Spinal cord (tissue), 10 donors: ENCODE measurements around the gene ELL. TPM values are rescaled to one million over a fixed set of nuclear protein-coding genes. Genes with fewer than 3 reads are reported as not detected.

Experiments used
- DNase-seq, 6 donors: peaks; one replicate each; pipeline versions ENCODE4 v3.0.0 to v3.0.0-alpha.2; 2013 to 2015; ENCODE audit warnings: low spot score in 6 of 6, low read depth in 4 of 6
- H3K27ac ChIP-seq: one replicate; pipeline ENCODE4 v1.5.1; 2013; ENCODE audit warnings: low read depth, low read length, control low read depth
- H3K27me3 ChIP-seq: one replicate; pipeline ENCODE4 v1.6.1; 2013; ENCODE audit warnings: low read length; ENCODE audit not compliant: control insufficient read depth, insufficient read depth
- H3K36me3 ChIP-seq: one replicate; pipeline ENCODE4 v1.6.1; 2013; ENCODE audit warnings: low read length; ENCODE audit not compliant: control insufficient read depth, insufficient read depth
- H3K4me1 ChIP-seq: one replicate; pipeline ENCODE4 v1.6.1; 2013; ENCODE audit warnings: low read length; ENCODE audit not compliant: control insufficient read depth, insufficient read depth
- H3K4me3 ChIP-seq: one replicate; pipeline ENCODE4 v1.5.1; 2013; ENCODE audit warnings: low read depth, low read length, control low read depth
- H3K9me3 ChIP-seq: one replicate; pipeline ENCODE4 v1.6.1; 2013; ENCODE audit warnings: low read length; ENCODE audit not compliant: control insufficient read depth, insufficient read depth
- WGBS: methylation state at CpG from one replicate; pipeline ENCODE4 v1.1.5; 2013; ENCODE audit warnings: missing lambda C conversion rate; ENCODE audit not compliant: insufficient coverage; 5-methylcytosine and 5-hydroxymethylcytosine counted together
- polyA plus RNA-seq, 2 donors: library from polyadenylated mRNA; unstranded; fragments of 120-200 nt; gene quantifications; one replicate each; pipeline ENCODE4 v1.2.1, GENCODE V29; 2013; ENCODE audit not compliant: insufficient read length in 2 of 2
- total RNA-seq, 2 donors: library from RNA; depleted of rRNA in 1 of 2; stranded (reverse); fragments of 120-200 nt in 1 of 2; fragments of >200 nt in 1 of 2; gene quantifications; one replicate each; pipeline versions ENCODE4 v1.2.3 to v1.2.4, GENCODE V29; 2013 to 2014
- donor health status: healthy.

Gene ELL
- total and polyA plus RNA-seq, 4 donors, result 7.4 to 11.6 (median 8.9) TPM

DNA sequence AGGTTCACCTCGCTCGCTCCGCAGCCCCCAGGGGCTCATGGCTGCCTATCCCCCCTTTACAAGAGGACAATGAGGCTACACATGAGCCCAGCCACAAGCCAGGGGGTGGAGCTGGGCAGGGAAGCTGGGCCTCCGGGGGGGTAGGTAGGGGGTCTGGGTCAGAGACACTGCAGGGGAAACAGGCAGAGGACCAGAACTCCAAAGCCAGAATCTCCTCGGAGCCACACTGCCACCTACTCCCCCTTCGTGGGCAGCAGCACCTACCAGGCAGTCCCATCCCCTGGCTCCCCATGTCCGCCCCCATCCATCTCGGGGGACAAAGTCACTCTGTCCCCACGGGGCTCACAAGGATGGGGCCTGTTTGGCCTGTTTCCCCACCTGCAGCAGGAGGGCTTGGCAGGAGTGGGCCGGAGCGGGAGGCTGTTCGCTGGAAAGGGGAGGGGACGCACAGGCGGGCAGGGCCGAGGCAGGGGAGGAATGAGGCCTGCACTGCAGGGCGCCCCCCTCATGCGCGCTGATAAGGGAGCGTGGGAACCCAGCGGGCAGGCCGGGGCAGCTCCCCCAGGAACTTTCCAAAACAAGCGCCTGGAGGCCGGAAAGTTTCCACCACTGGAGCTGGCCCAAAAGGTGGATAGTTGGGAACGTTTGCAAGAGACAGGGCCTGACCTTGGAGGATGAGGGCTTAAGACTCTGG, 83.4 kb downstream of the ELL start:
- no peaks in the 10 kb centered on the region for H3K9me3 ChIP-seq
- WGBS, result 24% methylated on average over 22 of the region's 24 CpGs
- H3K27me3 ChIP-seq, result no peaks in the 10 kb centered on the region
- H3K36me3 ChIP-seq, result peaks cover 58% of the 10 kb centered on the region
- DNase-seq, result peak in 1 of 6 donors; percentile 62
- peaks cover 41% of the 10 kb centered on the region for H3K4me1 ChIP-seq
- H3K4me3 ChIP-seq, result peak overlapping the region; percentile 46
- H3K27ac ChIP-seq, result peak overlapping the region; percentile 67

DNA sequence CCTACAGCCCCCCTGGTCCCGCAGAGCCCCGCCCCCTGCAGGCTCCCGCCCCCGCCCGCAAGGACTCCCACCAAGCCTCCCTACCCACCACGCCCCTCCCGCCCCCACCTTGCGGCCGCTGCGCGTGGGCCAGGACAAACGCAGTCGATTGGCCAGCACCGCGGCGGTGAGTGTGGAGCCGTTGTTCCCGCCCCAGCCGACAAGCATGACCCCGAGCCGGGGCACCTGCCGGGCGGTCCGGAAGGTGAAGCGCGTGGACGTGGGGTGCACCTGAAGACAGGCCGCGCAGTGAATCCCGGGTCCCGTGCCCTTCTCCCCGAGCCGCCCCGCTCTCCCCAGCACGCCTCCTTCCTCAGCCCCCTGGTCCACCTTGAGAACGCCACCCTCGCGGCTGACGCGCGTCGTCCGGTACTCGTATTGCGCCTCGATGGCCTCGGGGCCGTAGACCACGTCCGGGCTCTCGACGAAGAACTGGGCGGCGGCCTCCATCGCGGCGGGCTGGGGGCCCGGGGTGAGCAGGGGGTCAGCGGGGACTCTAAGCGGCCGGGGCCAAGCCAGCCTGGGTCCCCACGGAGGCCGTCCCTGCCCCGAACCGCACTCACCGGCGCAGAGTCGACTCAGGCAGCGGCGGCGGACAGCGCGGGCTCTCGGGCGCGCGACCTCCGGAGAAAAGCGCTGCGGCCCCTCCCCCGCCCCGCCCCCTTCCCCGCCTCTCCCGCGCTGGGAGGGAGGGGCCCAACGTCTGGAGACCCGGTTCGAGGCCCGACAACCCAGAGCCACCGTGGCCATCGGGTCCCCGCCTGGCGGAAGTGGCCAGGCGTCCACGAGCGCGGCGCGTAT, 84.2 kb downstream of the ELL start, which contains the start of gene ISYNA1:
TSS of gene ISYNA1 (minus strand) at position 643 of the 840 bp plus-strand sequence. CDS start at position 489, 154 bp downstream.
- DNase-seq, result peak in 2 of 6 donors; percentile 84 to 86
- Histone ChIP-seq H3K27ac (peak within 1 kb of the TSS; percentile 71), H3K4me3 (peak within 1 kb of the TSS; percentile 68), H3K36me3 (peaks cover 56% of the 10 kb centered on the region), H3K27me3 (no peaks in the 10 kb centered on the region), H3K4me1 (peaks cover 48% of the 10 kb centered on the region), H3K9me3 (no peaks in the 10 kb centered on the region)
- WGBS, result under 1% methylated on average over 91 of the region's 99 CpGs

DNA sequence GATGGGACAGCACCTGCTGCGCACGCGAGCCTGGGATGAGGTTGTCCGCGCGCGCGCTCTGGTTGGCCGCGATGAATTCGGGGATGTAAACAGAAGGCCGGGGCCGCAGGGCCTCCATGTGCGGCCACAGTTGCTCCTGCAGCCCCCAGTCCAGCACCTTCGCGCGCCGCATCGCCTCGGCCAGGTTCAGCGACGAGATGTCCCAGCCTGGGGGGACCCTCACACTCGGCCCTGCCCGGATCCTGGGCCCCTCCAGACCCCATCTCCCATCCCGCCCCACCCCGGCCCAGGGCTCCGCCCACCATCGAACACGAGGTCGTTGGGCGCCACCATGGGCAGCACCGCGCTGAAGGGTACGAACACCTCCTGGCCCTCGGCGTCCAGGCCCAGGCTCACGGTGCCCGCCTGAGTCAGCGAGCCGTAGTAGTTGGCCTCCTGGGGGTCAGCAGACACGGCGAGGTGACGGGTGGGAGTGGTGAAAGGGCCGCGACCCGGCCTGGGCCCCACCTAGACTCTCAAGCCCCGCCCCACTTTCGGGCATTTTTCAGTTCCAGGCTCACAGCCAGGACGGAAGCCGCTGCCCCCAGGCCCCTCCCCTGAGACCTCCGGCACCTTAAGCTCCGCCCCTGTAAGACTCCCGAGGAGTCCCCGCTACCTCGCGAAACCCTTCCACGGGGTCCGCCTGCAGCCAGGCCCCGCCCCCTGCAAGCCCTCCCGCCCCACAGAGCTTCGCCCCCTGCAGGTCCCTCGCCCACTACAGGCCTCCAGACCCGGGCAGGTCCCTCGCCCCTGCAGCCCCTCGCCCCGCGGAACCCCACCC, 85.0 kb downstream of the ELL start:
- H3K9me3 ChIP-seq, result no peaks in the 10 kb centered on the region
- H3K36me3 ChIP-seq, result peaks cover 56% of the 10 kb centered on the region
- DNase-seq, result peak in 2 of 6 donors; percentile 88 to 91
- peak overlapping the region; percentile 2 for H3K27ac ChIP-seq
- no peaks in the 10 kb centered on the region for H3K27me3 ChIP-seq
- H3K4me1 ChIP-seq, result peaks cover 54% of the 10 kb centered on the region
- peak overlapping the region; percentile 68 for H3K4me3 ChIP-seq
- WGBS, result 19% methylated on average over 59 of the region's 67 CpGs

DNA sequence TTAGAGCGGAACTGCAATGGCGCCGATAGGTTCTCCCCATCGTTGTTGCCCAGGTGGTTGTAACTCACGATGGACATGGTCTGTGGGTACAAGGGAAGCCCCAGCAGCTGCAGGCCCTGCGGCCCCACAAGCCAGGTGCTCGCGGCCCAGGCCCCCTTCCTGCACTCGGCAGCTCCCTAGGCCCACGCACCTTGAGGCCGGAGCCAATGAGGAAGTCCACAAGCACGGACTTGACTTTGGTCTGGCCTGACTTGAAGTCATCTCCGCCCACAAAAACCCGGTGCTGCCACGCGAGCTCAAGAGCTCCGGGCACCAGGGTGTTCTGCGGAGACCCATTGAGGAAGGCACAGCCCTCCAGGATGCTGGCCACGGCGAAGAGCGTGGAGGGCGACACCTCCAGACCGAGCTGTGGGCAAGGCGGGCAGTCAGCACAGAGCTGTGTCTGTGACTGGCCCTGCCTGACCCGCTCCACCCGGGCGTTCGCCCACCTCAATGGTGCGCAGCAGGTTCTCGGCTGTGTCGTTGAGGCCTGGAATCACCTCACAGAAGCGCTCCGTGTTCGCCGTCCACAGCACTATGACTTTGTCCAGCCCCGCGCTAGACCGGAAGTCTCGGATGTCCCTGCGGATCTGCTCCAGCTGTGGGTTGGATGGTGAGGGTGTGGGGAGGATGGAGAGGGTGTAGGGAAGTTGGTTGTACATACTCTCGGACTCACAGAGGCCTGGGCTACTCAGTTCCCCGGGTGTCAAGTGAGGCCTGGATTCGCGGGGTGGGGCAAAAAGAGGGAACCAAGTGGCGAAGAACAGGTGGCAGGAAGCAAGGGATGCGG, 85.8 kb downstream of the ELL start:
- Histone ChIP-seq H3K27me3 (no peaks in the 10 kb centered on the region), H3K27ac (no peak overlapping the region), H3K4me3 (no peak overlapping the region), H3K4me1 (peaks cover 61% of the 10 kb centered on the region), H3K9me3 (no peaks in the 10 kb centered on the region), H3K36me3 (peaks cover 55% of the 10 kb centered on the region)
- DNase-seq, result no peak
- WGBS, result 85% methylated on average over 41 of the region's 46 CpGs

DNA sequence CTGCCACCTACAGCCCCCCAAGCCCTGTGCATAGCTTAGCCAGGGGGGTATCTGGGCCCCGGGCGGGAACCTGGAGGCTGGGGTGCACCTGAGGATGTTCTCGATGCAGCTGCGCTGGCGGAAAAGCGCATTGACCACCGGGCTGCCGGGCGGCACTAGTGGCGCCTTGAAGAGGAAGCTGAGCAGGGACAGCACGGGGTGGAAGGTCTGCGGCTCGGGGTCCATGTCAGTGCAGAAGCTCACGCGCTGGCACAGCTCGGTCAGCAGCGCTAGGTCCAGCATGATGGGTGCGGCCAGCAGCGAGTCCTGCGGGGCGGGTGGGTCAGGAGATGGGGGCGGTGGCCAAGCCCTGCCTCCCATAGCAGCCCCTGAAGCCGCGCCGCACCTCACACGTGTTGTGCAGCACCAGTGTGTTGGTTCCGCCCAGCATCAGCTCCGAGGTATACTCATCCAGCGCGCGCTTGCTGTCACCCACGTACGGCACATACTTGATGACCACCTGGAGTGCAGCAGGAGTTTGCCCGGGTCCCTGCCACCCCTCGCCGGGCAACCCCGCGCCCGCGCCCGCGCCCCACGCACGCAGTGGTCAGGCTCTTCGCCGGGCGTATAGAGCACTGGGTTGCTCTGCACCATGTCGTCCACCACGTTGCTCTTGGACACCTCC, 86.6 kb downstream of the ELL start:
- Histone ChIP-seq H3K36me3 (peaks cover 55% of the 10 kb centered on the region), H3K27ac (no peak overlapping the region), H3K4me3 (no peak overlapping the region), H3K9me3 (no peaks in the 10 kb centered on the region), H3K27me3 (no peaks in the 10 kb centered on the region), H3K4me1 (peaks cover 69% of the 10 kb centered on the region)
- no peak for DNase-seq
- 92% methylated on average over 47 of the region's 49 CpGs for WGBS

DNA sequence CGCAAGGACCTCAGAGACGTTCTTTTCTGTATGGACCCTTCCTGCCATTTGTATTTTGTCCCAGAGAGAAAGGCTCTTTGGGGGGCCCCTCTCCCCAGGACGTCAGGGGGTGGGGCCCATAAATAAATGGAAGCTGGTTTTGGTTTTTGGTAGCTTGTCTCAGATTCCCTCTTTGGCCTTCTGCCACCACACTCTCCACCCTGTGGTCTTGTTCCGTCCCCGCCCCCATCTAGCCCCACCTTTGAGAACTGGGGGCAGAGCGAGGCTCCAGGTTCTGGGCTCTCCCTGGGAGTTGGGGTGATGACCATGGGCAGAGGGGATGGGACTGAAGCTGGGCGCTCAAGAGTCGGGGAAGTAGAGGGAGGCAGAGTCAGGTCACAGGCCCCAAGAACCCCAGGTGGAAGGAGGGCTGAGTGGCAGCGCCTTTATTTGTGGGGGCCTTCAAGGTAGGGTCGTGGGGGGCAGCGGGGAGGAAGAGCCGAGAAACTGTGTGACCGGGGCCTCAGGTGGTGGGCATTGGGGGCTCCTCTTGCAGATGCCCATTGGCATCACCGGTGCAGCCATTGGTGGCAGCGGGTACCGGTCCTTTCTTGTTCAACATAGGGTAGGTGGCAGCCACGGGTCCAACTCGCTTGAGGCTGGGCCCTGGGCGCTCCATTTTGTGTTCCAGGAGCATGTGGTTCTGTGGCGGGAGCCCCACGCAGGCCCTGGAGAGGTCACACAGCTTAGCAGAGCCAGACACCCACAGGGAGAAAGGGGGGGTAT, 87.3 kb downstream of the ELL start:
- 86% methylated on average over 13 of the region's 21 CpGs for WGBS
- Histone ChIP-seq H3K27ac (peak overlapping the region; percentile 40), H3K4me1 (peaks cover 76% of the 10 kb centered on the region), H3K27me3 (no peaks in the 10 kb centered on the region), H3K36me3 (peaks cover 62% of the 10 kb centered on the region), H3K9me3 (no peaks in the 10 kb centered on the region), H3K4me3 (no peak overlapping the region)
- DNase-seq, result no peak

DNA sequence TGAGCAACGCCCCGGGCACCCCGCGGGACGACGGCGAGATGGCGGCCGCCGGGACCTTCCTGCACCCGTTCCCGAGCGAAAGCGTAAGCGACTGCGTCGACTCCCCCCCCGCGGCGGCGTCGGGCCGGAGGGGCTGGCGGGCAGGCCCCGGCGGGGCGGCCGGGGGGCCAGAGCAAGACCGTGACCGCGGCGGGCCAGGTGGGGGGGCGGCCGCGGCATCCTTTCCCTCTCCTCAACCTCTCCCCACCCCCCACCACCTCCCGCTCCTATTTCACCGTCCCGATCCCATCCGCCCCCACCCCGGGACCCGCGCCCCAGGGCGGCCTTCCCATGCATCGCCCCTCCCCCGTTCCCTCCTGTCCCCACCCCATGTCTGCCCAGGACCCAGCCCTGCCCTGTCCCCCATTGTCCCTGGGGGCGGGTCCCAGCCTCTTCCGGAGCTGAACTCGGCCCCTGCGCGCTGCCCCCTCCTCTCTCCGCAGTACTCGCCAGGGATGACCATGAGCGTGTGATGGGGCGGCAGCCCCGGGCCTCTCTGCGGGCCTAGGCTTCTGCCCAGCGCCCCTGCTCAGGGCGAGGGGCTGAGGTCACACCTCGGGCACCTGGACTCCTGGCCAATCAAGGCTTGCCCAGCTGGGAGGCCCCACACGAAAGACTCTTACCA, 88.0 kb downstream of the ELL start:
- DNase-seq, result peak in 1 of 6 donors; percentile 41
- H3K4me1 ChIP-seq, result peaks cover 78% of the 10 kb centered on the region
- H3K4me3 ChIP-seq, result peak overlapping the region; percentile 16

More for the DNA sequence above, 88.0 kb downstream of the ELL start:
- WGBS, result 8% methylated on average over 55 of the region's 60 CpGs
- H3K27me3 ChIP-seq, result no peaks in the 10 kb centered on the region
- H3K36me3 ChIP-seq, result peaks cover 62% of the 10 kb centered on the region
- no peaks in the 10 kb centered on the region for H3K9me3 ChIP-seq
- peak overlapping the region; percentile 40 for H3K27ac ChIP-seq
